Measurements from ENCODE around the gene FBLIM1.

GRCh38 chr1:15816674-15817073 is 58.1 kb downstream of the FBLIM1 start:
- TF ChIP-seq ZNF16 (tag by site-specific recombination; IDR thresholded peaks at IDR 0.05; ENCODE audit: low read depth) (no peak), REST (tag by site-specific recombination; IDR thresholded peaks at IDR 0.05) (no peak), CTCF (tag by site-specific recombination; IDR thresholded peaks at IDR 0.05) (no peak), ZNF121 (tag by site-specific recombination; IDR thresholded peaks at IDR 0.05) (no peak), PBX3 (CRISPR knock-in tag; IDR thresholded peaks at IDR 0.05) (no peak), ZBTB8A (tag by site-specific recombination; IDR thresholded peaks at IDR 0.05) (no peak), ZFP41 (tag by site-specific recombination; IDR thresholded peaks at IDR 0.05; ENCODE audit: borderline replicate concordance) (no peak), ZNF513 (tag by site-specific recombination; IDR thresholded peaks at IDR 0.05) (no peak)

All from HEK293 (cell line).